Breast epithelium (tissue), 3 donors: ENCODE data around the gene FAM222A.

Experiments
- CTCF ChIP-seq, 3 donors: fragments of 450-650 bp; IDR thresholded peaks; one replicate each; pipeline ENCODE4 v1.5.1; 2016 to 2017; ENCODE audit warnings: antibody characterized with exemption in 3 of 3, mild to moderate bottlenecking in 3 of 3, moderate library complexity in 3 of 3
- POLR2A ChIP-seq: fragments of 450-650 bp; IDR thresholded peaks from one replicate; pipeline ENCODE4 v1.6.1; 2016; ENCODE audit warnings: antibody characterized with exemption, mild to moderate bottlenecking, moderate library complexity
- POLR2AphosphoS5 ChIP-seq, 3 donors: sonication (generic); formaldehyde crosslinking; IDR thresholded peaks; one replicate each; pipeline ENCODE4 v1.6.1; 2017; ENCODE audit warnings: antibody characterized with exemption in 3 of 3

GRCh38 chr12:109795023-109795422, 81.4 kb downstream of the FAM222A start:
- TF ChIP-seq CTCF (IDR thresholded peaks at IDR 0.05) (no peak), POLR2A (no peak), POLR2AphosphoS5 (IDR thresholded peaks at IDR 0.05) (no peak)
